ENCODE results near the gene DDX28. TPM values are rescaled to one million over a fixed set of nuclear protein-coding genes. Genes with fewer than 3 reads are reported as not detected.

Gene DDX28
- total and polyA plus RNA-seq, 10 of the 15 experiments (the other 5 are each of a cell fraction or from before 2014, with no cell fraction given) = 3.6 to 40.4 (median 20.0) TPM

- intact Hi-C loops (cut with micrococcal nuclease; ENCODE audit: unreplicated experiment) = loop anchor here (1.0 to 2.0 kb wide), 4 partner anchors 31 to 237 kb away; partner anchors contain the start of genes DDX28 and DUS2
- ChIA-PET POLR2A (no interaction called here), SMC1A (ENCODE audit: uncharacterized antibody, unreplicated experiment) (interaction anchor here (1.0 to 1.5 kb wide), 4 partner anchors 12 to 48 kb away, joined by 3 read pairs; partner anchors contain the start of gene DPEP3), RAD21 (ENCODE audit: unreplicated experiment) (interaction anchor here (1.8 kb wide), 1 partner anchor 26 kb away, joined by 7 read pairs; no protein-coding TSS in a partner anchor), CTCF (interaction anchor here (1.1 to 2.3 kb wide), 4 partner anchors 16 to 238 kb away, joined by 3 to 23 read pairs (median 4); partner anchors contain the start of gene NFATC3)
- H3K4me3 ChIP-seq = peak overlapping the region; percentile 24; the same call in 1 of the 2 replicates
- WGBS (ENCODE audit: insufficient coverage, insufficient replicate concordance, low lambda C conversion rate, missing lambda C conversion rate) = 17% methylated on average over 20 of the region's 20 CpGs
- FAIRE-seq (no peak), ATAC-seq (peak; percentile 31), DNase-seq (ENCODE audit: low read depth, low spot score) (no peak)
- TF ChIP-seq PAX5 (IDR thresholded peaks at IDR 0.05; ENCODE audit: borderline replicate concordance, low read depth, low read length) (peak; percentile 95), STAT1 (conservative IDR thresholded peaks at IDR 0.05) (no peak), BHLHE40 (IDR thresholded peaks at IDR 0.05; ENCODE audit: borderline replicate concordance in 1 of 2, low read depth in 2 of 2, low read length in 1 of 2) (peak in 1 of 2 experiments; percentile 4; a peak in 1 of 4 replicates)
- TF ChIP-seq, protein P1, sequence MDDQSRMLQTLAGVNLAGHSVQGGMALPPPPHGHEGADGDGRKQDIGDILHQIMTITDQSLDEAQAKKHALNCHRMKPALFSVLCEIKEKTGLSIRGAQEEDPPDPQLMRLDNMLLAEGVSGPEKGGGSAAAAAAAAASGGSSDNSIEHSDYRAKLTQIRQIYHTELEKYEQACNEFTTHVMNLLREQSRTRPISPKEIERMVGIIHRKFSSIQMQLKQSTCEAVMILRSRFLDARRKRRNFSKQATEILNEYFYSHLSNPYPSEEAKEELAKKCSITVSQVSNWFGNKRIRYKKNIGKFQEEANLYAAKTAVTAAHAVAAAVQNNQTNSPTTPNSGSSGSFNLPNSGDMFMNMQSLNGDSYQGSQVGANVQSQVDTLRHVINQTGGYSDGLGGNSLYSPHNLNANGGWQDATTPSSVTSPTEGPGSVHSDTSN (IDR thresholded peaks at IDR 0.05; ENCODE audit: insufficient replicate concordance, low read depth, low read length) = no peak
- no peaks in the 10 kb centered on the region for H4K20me1 ChIP-seq (ENCODE audit: control insufficient read depth, insufficient read depth)
- in situ Hi-C loops (cut with MboI) = loop anchor here (5.0 kb wide), 1 partner anchor 235 kb away; no protein-coding TSS in a partner anchor
- H3K4me1 ChIP-seq (ENCODE audit: control insufficient read depth, insufficient read depth, low read length) = peaks cover 39% of the 10 kb centered on the region
- H3K36me3 ChIP-seq (ENCODE audit: control insufficient read depth in 2 of 2, insufficient read depth in 2 of 2, low read length in 1 of 2) = no peaks in the 10 kb centered on the region
- no peaks in the 10 kb centered on the region for H3K79me2 ChIP-seq (ENCODE audit: control insufficient read depth, insufficient read depth, low read length)
- no peaks in the 10 kb centered on the region for H3K9me3 ChIP-seq (replicated peaks; ENCODE audit: control insufficient read depth, insufficient read depth, low read length)
- no peak overlapping the region; the same call in 1 of the 2 replicates for H3K27ac ChIP-seq (ENCODE audit: control insufficient read depth, insufficient read depth)
- H3K9ac ChIP-seq (ENCODE audit: control insufficient read depth, insufficient read depth, low read length) = no peak overlapping the region
- no peaks in the 10 kb centered on the region for H3K27me3 ChIP-seq (replicated peaks in 1 of 2; ENCODE audit: control insufficient read depth in 2 of 2, insufficient read depth in 2 of 2, low read length in 1 of 2)
- BruUV-seq (replicated peaks) = no TSS peak
- H2AFZ ChIP-seq (ENCODE audit: control insufficient read depth, low read depth, low read length) = peak overlapping the region; percentile 63
- H3K4me2 ChIP-seq (ENCODE audit: control insufficient read depth, insufficient read depth) = peak overlapping the region; percentile 79
Observed at GRCh38 chr16:67992661-67993206, 30.3 kb downstream of the DDX28 start.

All from GM12878 (cell line).